ENCODE measurements around the gene SRPK3.

The SRPK3 gene

GRCh38 chrX:153750127-153750774 is 30.6 kb upstream of the SRPK3 start:
- H3K4me3 ChIP-seq (ENCODE audit: low read depth in 1 of 2, low read length in 2 of 2), result no peak overlapping the region
- no peaks in the 10 kb centered on the region for H4K20me1 ChIP-seq (ENCODE audit: insufficient read depth, low read length)
- no peaks in the 10 kb centered on the region for H3K36me3 ChIP-seq (ENCODE audit: insufficient read depth, low read length)
- no peaks in the 10 kb centered on the region for H3K79me2 ChIP-seq (ENCODE audit: insufficient read depth, low read length)
- H3K27ac ChIP-seq (ENCODE audit: low read length), result no peak overlapping the region
- no peak for DNase-seq
- no peak overlapping the region for H3K4me2 ChIP-seq (ENCODE audit: insufficient read depth, low read length)
- H2AFZ ChIP-seq (ENCODE audit: low read depth, low read length), result no peak overlapping the region
- H3K9me3 ChIP-seq (ENCODE audit: insufficient read depth, low read length, severe bottlenecking), result no peaks in the 10 kb centered on the region
- no peak overlapping the region for H3K9ac ChIP-seq (ENCODE audit: low read depth, low read length)
- H3K27me3 ChIP-seq (ENCODE audit: insufficient read depth, low read length, poor library complexity), result no peaks in the 10 kb centered on the region
- H3K4me1 ChIP-seq (ENCODE audit: insufficient read depth, low read length), result no peaks in the 10 kb centered on the region
- TF ChIP-seq CTCF (IDR thresholded peaks at IDR 0.05; ENCODE audit: borderline replicate concordance, extremely low read depth, low read length, poor library complexity, severe bottlenecking) (no peak), EZH2 (IDR thresholded peaks at IDR 0.05; ENCODE audit: borderline replicate concordance, low read depth, low read length, severe bottlenecking) (no peak)
- no peak for ATAC-seq (ENCODE audit: insufficient read depth, low read depth)

GRCh38 chrX:153755136-153755535 is 25.7 kb upstream of the SRPK3 start:
- Histone ChIP-seq H3K79me2 (ENCODE audit: insufficient read depth, low read length) (no peaks in the 10 kb centered on the region), H3K4me2 (ENCODE audit: insufficient read depth, low read length) (no peak overlapping the region), H3K4me1 (ENCODE audit: insufficient read depth, low read length) (no peaks in the 10 kb centered on the region), H3K9ac (ENCODE audit: low read depth, low read length) (no peak overlapping the region), H3K36me3 (ENCODE audit: insufficient read depth, low read length) (no peaks in the 10 kb centered on the region), H3K27ac (ENCODE audit: low read length) (no peak overlapping the region), H3K27me3 (ENCODE audit: insufficient read depth, low read length, poor library complexity) (no peaks in the 10 kb centered on the region), H4K20me1 (ENCODE audit: insufficient read depth, low read length) (no peaks in the 10 kb centered on the region), H3K4me3 (ENCODE audit: low read depth in 1 of 2, low read length in 2 of 2) (no peak overlapping the region), H2AFZ (ENCODE audit: low read depth, low read length) (no peak overlapping the region), H3K9me3 (ENCODE audit: insufficient read depth, low read length, severe bottlenecking) (no peaks in the 10 kb centered on the region)
- ATAC-seq (ENCODE audit: insufficient read depth, low read depth) (no peak), DNase-seq (no peak)
- TF ChIP-seq EZH2 (IDR thresholded peaks at IDR 0.05; ENCODE audit: borderline replicate concordance, low read depth, low read length, severe bottlenecking), result no peak
- TF ChIP-seq CTCF (IDR thresholded peaks at IDR 0.05; ENCODE audit: borderline replicate concordance, extremely low read depth, low read length, poor library complexity, severe bottlenecking), result no peak

GRCh38 chrX:153761863-153762262 is 19.0 kb upstream of the SRPK3 start:
- TF ChIP-seq CTCF (IDR thresholded peaks at IDR 0.05; ENCODE audit: borderline replicate concordance, extremely low read depth, low read length, poor library complexity, severe bottlenecking) (no peak), EZH2 (IDR thresholded peaks at IDR 0.05; ENCODE audit: borderline replicate concordance, low read depth, low read length, severe bottlenecking) (no peak)
- Histone ChIP-seq H3K36me3 (ENCODE audit: insufficient read depth, low read length) (no peaks in the 10 kb centered on the region), H4K20me1 (ENCODE audit: insufficient read depth, low read length) (peaks cover 4% of the 10 kb centered on the region; the same call in 1 of the 2 replicates), H3K4me1 (ENCODE audit: insufficient read depth, low read length) (peaks cover 18% of the 10 kb centered on the region), H3K27me3 (ENCODE audit: insufficient read depth, low read length, poor library complexity) (no peaks in the 10 kb centered on the region), H3K9ac (ENCODE audit: low read depth, low read length) (no peak overlapping the region), H3K4me3 (ENCODE audit: low read depth in 1 of 2, low read length in 2 of 2) (no peak overlapping the region), H2AFZ (ENCODE audit: low read depth, low read length) (no peak overlapping the region), H3K9me3 (ENCODE audit: insufficient read depth, low read length, severe bottlenecking) (no peaks in the 10 kb centered on the region), H3K27ac (ENCODE audit: low read length) (no peak overlapping the region), H3K79me2 (ENCODE audit: insufficient read depth, low read length) (no peaks in the 10 kb centered on the region), H3K4me2 (ENCODE audit: insufficient read depth, low read length) (no peak overlapping the region)
- no peak for ATAC-seq (ENCODE audit: insufficient read depth, low read depth)
- DNase-seq, result no peak
